Natural killer cell (primary cell): ENCODE measurements around the gene CDC25C. TPM values are rescaled to one million over a fixed set of nuclear protein-coding genes. Genes with fewer than 3 reads are reported as not detected.
A peak's percentile ranks its signal among the peaks of the same experiment; 100 is the strongest.

ENCODE experiments used
- ATAC-seq, 3 donors: fragments of 150-1000 bp in 2 of 3; fragments of 200-7000 bp in 1 of 3; cut with Tn5 transposase; 1 replicate in 1 of 3; 2 replicates in 2 of 3; pipeline ENCODE4 v1.10.0; 2021; ENCODE audit warnings: mild to moderate bottlenecking in 2 of 3, moderate library complexity in 2 of 3
- DNase-seq, 2 donors: peaks; one replicate each; pipeline versions ENCODE4 v3.0.0 to v3.0.0-alpha.2; 2013 to 2021; ENCODE audit warnings: mixed read lengths in 1 of 2
- H3K27ac ChIP-seq: one replicate; pipeline ENCODE4 v1.5.1; 2013; ENCODE audit warnings: mild to moderate bottlenecking, low read length
- H3K27me3 ChIP-seq: one replicate; pipeline ENCODE4 v1.6.1; 2013; ENCODE audit warnings: low read length; ENCODE audit not compliant: control insufficient read depth, insufficient read depth
- H3K36me3 ChIP-seq: one replicate; pipeline ENCODE4 v1.6.1; 2013; ENCODE audit warnings: low read length; ENCODE audit not compliant: control insufficient read depth, insufficient read depth
- H3K4me1 ChIP-seq: one replicate; pipeline ENCODE4 v1.6.1; 2013; ENCODE audit warnings: low read length; ENCODE audit not compliant: control insufficient read depth, insufficient read depth
- H3K4me3 ChIP-seq: one replicate; pipeline ENCODE4 v1.5.1; 2013; ENCODE audit warnings: low read length
- H3K9me3 ChIP-seq: one replicate; pipeline ENCODE4 v1.6.1; 2013; ENCODE audit warnings: low read length; ENCODE audit not compliant: control insufficient read depth, insufficient read depth
- H3K27ac Mint-ChIP-seq, 2 donors: one replicate each; pipeline ENCODE4 v1.8.0; 2022; ENCODE audit warnings: mild to moderate bottlenecking in 2 of 2, mixed read lengths in 2 of 2, moderate library complexity in 1 of 2
- H3K27me3 Mint-ChIP-seq, 2 donors: one replicate each; pipeline ENCODE4 v1.8.0; 2022; ENCODE audit warnings: low read depth in 2 of 2, mixed read lengths in 2 of 2
- H3K36me3 Mint-ChIP-seq: one replicate; pipeline ENCODE4 v1.8.0; 2022; ENCODE audit warnings: mixed read lengths
- H3K4me1 Mint-ChIP-seq, 2 donors: one replicate each; pipeline ENCODE4 v1.8.0; 2022; ENCODE audit warnings: mixed read lengths in 2 of 2
- H3K4me3 Mint-ChIP-seq: one replicate; pipeline ENCODE4 v1.8.0; 2022; ENCODE audit warnings: mild to moderate bottlenecking, moderate library complexity, mixed read lengths
- H3K9me3 Mint-ChIP-seq, 2 donors: one replicate each; pipeline ENCODE4 v1.8.0; 2022; ENCODE audit warnings: mixed read lengths in 2 of 2
- CTCF ChIP-seq: fragments of 200-600 bp; IDR thresholded peaks from one replicate; pipeline ENCODE4 v1.8.0; 2022; ENCODE audit warnings: antibody characterized with exemption
- WGBS: methylation state at CpG from one replicate; pipeline ENCODE4 v1.1.7; 2013; ENCODE audit warnings: missing lambda C conversion rate; ENCODE audit not compliant: insufficient coverage; 5-methylcytosine and 5-hydroxymethylcytosine counted together
- intact Hi-C: fragments of 100-400 bp; cut with micrococcal nuclease; formaldehyde crosslinking; loops from one replicate; pipeline ENCODE4 v1.14.2; 2022
- total RNA-seq, 4 donors: library from RNA; stranded (reverse); fragments of 120-200 nt in 1 of 4; gene quantifications; one replicate each; pipeline versions ENCODE4 v1.2.3 to v1.2.4, GENCODE V29; 2013 to 2022

CDC25C gene
- total RNA-seq: under 1 TPM in 2 of 3 donors, not detected in 1; 0.47 to 0.48 TPM
- 0.29 TPM for total RNA-seq (2013)

DNA sequence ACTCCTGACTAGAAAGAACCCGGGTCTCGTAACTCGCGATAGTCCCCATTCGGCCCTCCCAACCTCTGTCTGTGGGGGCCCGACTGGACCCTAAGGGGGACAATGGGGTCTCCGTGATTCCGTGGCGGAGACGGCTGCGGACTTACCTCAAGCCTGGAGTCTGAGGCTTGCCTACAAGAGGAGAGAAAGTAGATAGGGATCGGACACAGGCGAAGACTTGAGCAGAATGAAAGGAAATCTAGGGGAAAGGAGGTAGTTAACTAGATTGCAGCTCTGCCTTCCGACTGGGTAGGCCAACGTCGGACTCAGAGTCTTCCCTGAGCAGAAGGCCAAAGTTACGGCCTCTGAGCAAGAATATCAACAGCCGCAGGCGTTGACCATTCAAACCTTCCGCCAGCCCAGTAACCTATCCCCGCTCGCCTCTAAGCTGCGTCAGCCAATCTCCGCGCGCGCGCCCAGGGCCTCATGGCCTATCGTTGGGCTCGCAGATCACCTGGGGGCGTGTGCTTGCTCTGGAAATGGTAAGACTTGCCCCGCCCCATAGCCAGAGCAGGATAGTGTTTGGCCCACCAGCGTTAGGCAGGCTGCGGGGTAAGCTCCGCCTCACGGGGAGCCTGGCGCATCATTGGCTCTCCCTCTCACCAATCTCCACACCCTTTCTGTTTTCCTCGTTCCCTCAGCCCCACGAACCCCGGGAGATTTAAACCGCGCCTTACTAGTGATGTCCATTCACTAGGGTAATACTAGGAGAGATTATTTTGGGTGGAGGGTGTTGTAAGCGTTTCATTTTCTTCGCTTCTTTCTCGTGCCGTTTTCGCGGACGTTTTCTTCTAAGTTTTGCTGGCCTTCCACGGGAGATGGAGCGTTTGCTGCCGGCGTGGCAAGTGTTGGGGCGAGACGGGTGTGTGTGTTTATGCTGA, at the start of gene CDC25C:
CDC25C (minus strand) TSS at position 356 of the 920 bp plus-strand sequence. CDS start 624 bp downstream, outside the sequence.
- Mint-ChIP-seq H3K4me1 (peaks cover 15 to 17% of the 10 kb centered on the region in 2 donors), H3K27ac (peak within 1 kb of the TSS; percentile 75 to 86), H3K4me3 (peak within 1 kb of the TSS; percentile 99), H3K27me3 (no peaks in the 10 kb centered on the region), H3K36me3 (no peaks in the 10 kb centered on the region), H3K9me3 (no peaks in the 10 kb centered on the region)
- no peaks in the 10 kb centered on the region for H3K9me3 ChIP-seq
- TF ChIP-seq CTCF: no peak
- DNase-seq (peak; percentile 94 to 99), ATAC-seq (peak; percentile 99 to 100 (median 99))
- WGBS: under 1% methylated on average over 52 of the region's 55 CpGs
- no peaks in the 10 kb centered on the region for H3K27me3 ChIP-seq
- intact Hi-C loops: loop anchor here (1.0 kb wide), 2 partner anchors 134 to 152 kb away; partner anchors contain the start of genes EGR1 and KIF20A
- peaks cover 14% of the 10 kb centered on the region for H3K4me1 ChIP-seq
- peak within 1 kb of the TSS; percentile 37 for H3K27ac ChIP-seq
- no peaks in the 10 kb centered on the region for H3K36me3 ChIP-seq
- H3K4me3 ChIP-seq: peak within 1 kb of the TSS; percentile 46

DNA sequence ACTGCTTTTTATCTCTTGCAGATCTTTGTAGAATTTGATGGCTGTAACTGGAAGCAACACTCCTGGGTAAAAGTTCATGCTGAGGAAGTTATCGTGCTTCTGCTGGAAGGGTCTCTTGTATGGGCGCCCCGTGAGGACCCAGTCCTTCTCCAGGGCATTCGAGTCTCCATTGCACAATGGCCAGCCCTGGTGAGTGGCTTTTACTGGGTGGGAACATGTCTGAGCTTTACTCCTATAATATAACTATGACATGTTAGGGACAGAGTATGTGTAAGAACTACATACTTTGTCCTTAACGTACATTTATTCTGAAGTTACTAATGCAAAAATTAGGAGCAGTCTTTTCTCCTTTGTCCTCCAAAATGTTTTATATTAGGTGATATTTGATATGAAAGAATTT, 41.0 kb upstream of the CDC25C start:
- no peak overlapping the region for H3K4me3 Mint-ChIP-seq
- no peaks in the 10 kb centered on the region for H3K27me3 ChIP-seq
- no peak for TF ChIP-seq CTCF
- no peak for DNase-seq
- H3K27ac ChIP-seq: no peak overlapping the region
- H3K27me3 Mint-ChIP-seq: no peaks in the 10 kb centered on the region
- 65% methylated on average over 2 of the region's 5 CpGs for WGBS
- no peak overlapping the region for H3K4me3 ChIP-seq
- intact Hi-C loops: no loop called here
- peak overlapping the region in 1 of 2 donors; percentile 18 for H3K27ac Mint-ChIP-seq
- no peaks in the 10 kb centered on the region for H3K36me3 Mint-ChIP-seq
- peaks cover 11% of the 10 kb centered on the region for H3K4me1 ChIP-seq
- peaks cover 28% of the 10 kb centered on the region for H3K36me3 ChIP-seq
- ATAC-seq: no peak
- no peaks in the 10 kb centered on the region for H3K9me3 ChIP-seq
- peaks cover 19 to 25% of the 10 kb centered on the region in 2 donors for H3K4me1 Mint-ChIP-seq
- H3K9me3 Mint-ChIP-seq: no peaks in the 10 kb centered on the region

GRCh38 chr5:138372225-138372624, 40.6 kb upstream of the CDC25C start:
- Mint-ChIP-seq H3K27me3 (no peaks in the 10 kb centered on the region), H3K36me3 (no peaks in the 10 kb centered on the region), H3K4me3 (no peak overlapping the region), H3K27ac (peak overlapping the region in 1 of 2 donors; percentile 18), H3K4me1 (peaks cover 19 to 25% of the 10 kb centered on the region in 2 donors), H3K9me3 (no peaks in the 10 kb centered on the region)
- H3K27me3 ChIP-seq: no peaks in the 10 kb centered on the region
- no peak for DNase-seq
- 67% methylated on average over 1 of the region's 1 CpG for WGBS
- peaks cover 24% of the 10 kb centered on the region for H3K36me3 ChIP-seq
- H3K9me3 ChIP-seq: no peaks in the 10 kb centered on the region
- H3K4me3 ChIP-seq: no peak overlapping the region
- TF ChIP-seq CTCF: no peak
- ATAC-seq: no peak
- no peak overlapping the region for H3K27ac ChIP-seq
- intact Hi-C loops: no loop called here
- peaks cover 11% of the 10 kb centered on the region for H3K4me1 ChIP-seq
